GM19238 (cell line): ENCODE data around the gene KXD1.
"Not testable (repeated sequence)": the region's sequence is repeated elsewhere in the genome, so short reads cannot be mapped to it uniquely, and the experiment has no call there.

Experiments used
- DNase-seq: peaks from one replicate; pipeline ENCODE4 v3.0.0; 2011; ENCODE audit warnings: low spot score; ENCODE audit not compliant: insufficient read length

Gene KXD1

GRCh38 chr19:18533058-18533457, 24.6 kb upstream of the KXD1 start:
- no peak for DNase-seq

- DNase-seq, result no peak
Measured at GRCh38 chr19:18536475-18536874, 21.2 kb upstream of the KXD1 start.

- DNase-seq, result no peak
Measured at GRCh38 chr19:18537431-18537830, 20.2 kb upstream of the KXD1 start.

GRCh38 chr19:18538115-18538514, 19.6 kb upstream of the KXD1 start:
- DNase-seq, result no peak

- no peak for DNase-seq
Measured at GRCh38 chr19:18539372-18539771, 18.3 kb upstream of the KXD1 start.

- DNase-seq, result not testable (repeated sequence)
Measured at GRCh38 chr19:18540200-18540599, 17.5 kb upstream of the KXD1 start.

- no peak for DNase-seq
Measured at GRCh38 chr19:18541258-18541991, 16.2 kb upstream of the KXD1 start.

- no peak for DNase-seq
Measured at GRCh38 chr19:18541992-18542940, 15.4 kb upstream of the KXD1 start.

- peak; percentile 99 for DNase-seq
Measured at GRCh38 chr19:18542941-18543813, 14.5 kb upstream of the KXD1 start, which contains the start of gene FKBP8. Gene FKBP8 (minus strand): TSS chr19:18543573. CDS start chr19:18541970, 1,603 bp downstream.

GRCh38 chr19:18543814-18544475, 13.7 kb upstream of the KXD1 start:
- DNase-seq, result peak; percentile 75

- no peak for DNase-seq
Measured at GRCh38 chr19:18551631-18552030, 6.0 kb upstream of the KXD1 start.

GRCh38 chr19:18558202-18558555, 509 bp downstream of the KXD1 start:
- no peak for DNase-seq

GRCh38 chr19:18558604-18559003, 934 bp downstream of the KXD1 start:
- no peak for DNase-seq

GRCh38 chr19:18559685-18560084, 2.0 kb downstream of the KXD1 start:
- no peak for DNase-seq

GRCh38 chr19:18562086-18562485, 4.4 kb downstream of the KXD1 start:
- no peak for DNase-seq

GRCh38 chr19:18566953-18567352, 9.3 kb downstream of the KXD1 start:
- DNase-seq, result no peak

- DNase-seq, result no peak
Measured at GRCh38 chr19:18568367-18568766, 10.7 kb downstream of the KXD1 start.

GRCh38 chr19:18571564-18572344, 14.1 kb downstream of the KXD1 start, which contains the start of gene UBA52:
Gene UBA52 (plus strand): TSS chr19:18571857. CDS start chr19:18573301, 1,444 bp downstream.
- DNase-seq, result peak; percentile 88

- no peak for DNase-seq
Measured at GRCh38 chr19:18574691-18575291, 17.1 kb downstream of the KXD1 start.

GRCh38 chr19:18576383-18576782, 18.7 kb downstream of the KXD1 start:
- no peak for DNase-seq
